HEK293 (cell line): ENCODE data around the gene FASN.

Experiments
- CTCF ChIA-PET: fragments of 350-600 bp; formaldehyde crosslinking; extraction: SDS; loops from one replicate; lab custom pipeline; 2021; ENCODE audit warnings: antibody characterized with exemption; lab: Yijun Ruan, JAX
- POLR2A ChIA-PET: fragments of 300-600 bp; formaldehyde crosslinking; extraction: SDS; loops from one replicate; lab custom pipeline; 2020; ENCODE audit warnings: antibody characterized with exemption, inconsistent platforms; lab: Yijun Ruan, JAX
- H3K27ac ChIP-seq: fragments of 200-500 bp; sonication (Bioruptor generic); 2 replicates; pipeline ENCODE4 v1.5.1; 2014; ENCODE audit warnings: low read depth, low read length, control low read depth, inconsistent platforms; ENCODE audit errors: extremely low read depth
- H3K36me3 ChIP-seq, 2 experiments: fragments of 200-500 bp in 1 of 2; sonication (Bioruptor generic) in 1 of 2; 1 replicate in 1 of 2; 2 replicates in 1 of 2; pipeline ENCODE4 v1.5.1; 2014 to 2017; ENCODE audit warnings: inconsistent platforms in 2 of 2, low read length in 2 of 2; ENCODE audit not compliant: control insufficient read depth in 2 of 2, insufficient read depth in 1 of 2
- H3K4me1 ChIP-seq: fragments of 200-500 bp; sonication (Bioruptor generic); 2 replicates; pipeline ENCODE4 v1.5.1; 2014; ENCODE audit warnings: mild to moderate bottlenecking, low read length, inconsistent platforms; ENCODE audit not compliant: control insufficient read depth, insufficient read depth
- H3K4me3 ChIP-seq: 2 replicates; pipeline ENCODE4 v1.5.1; 2011; ENCODE audit warnings: low read depth, mild to moderate bottlenecking, control low read depth, low read length, moderate library complexity
- H3K9me3 ChIP-seq: fragments of 200-500 bp; sonication (Bioruptor generic); 2 replicates; pipeline ENCODE4 v1.5.1; 2014; ENCODE audit warnings: low read depth, low read length, inconsistent platforms; ENCODE audit not compliant: control insufficient read depth, insufficient read depth
- GLIS2 ChIP-seq: fragments of 450-650 bp; formaldehyde crosslinking; IDR thresholded peaks from 2 replicates; pipeline ENCODE4 v1.5.1; 2016; ENCODE audit warnings: missing biosample characterization, missing genetic modification characterization
- KLF9 ChIP-seq: fragments of 450-650 bp; formaldehyde crosslinking; IDR thresholded peaks from 2 replicates; pipeline ENCODE4 v1.5.1; 2016; ENCODE audit warnings: missing biosample characterization, missing genetic modification characterization, low read depth
- SCRT1 ChIP-seq: fragments of 450-650 bp; formaldehyde crosslinking; IDR thresholded peaks from 2 replicates; pipeline ENCODE4 v1.5.1; 2016; ENCODE audit warnings: missing biosample characterization, missing genetic modification characterization, borderline replicate concordance
- SCRT2 ChIP-seq: fragments of 450-650 bp; formaldehyde crosslinking; IDR thresholded peaks from 2 replicates; pipeline ENCODE4 v1.5.1; 2016; ENCODE audit warnings: missing biosample characterization, missing genetic modification characterization
- ZNF211 ChIP-seq: fragments of 450-650 bp; formaldehyde crosslinking; IDR thresholded peaks from 2 replicates; pipeline ENCODE4 v1.5.1; 2016; ENCODE audit warnings: low read depth, missing biosample characterization, missing genetic modification characterization
- ZNF549 ChIP-seq: fragments of 450-650 bp; IDR thresholded peaks from 2 replicates; pipeline ENCODE4 v1.5.1; 2018; ENCODE audit warnings: missing biosample characterization, missing genetic modification characterization, mild to moderate bottlenecking, inconsistent platforms, moderate library complexity
- ZNF596 ChIP-seq: fragments of 450-650 bp; IDR thresholded peaks from 2 replicates; pipeline ENCODE4 v1.5.0; 2018; ENCODE audit warnings: missing biosample characterization, mild to moderate bottlenecking, missing genetic modification characterization, moderate library complexity
- ZNF670 ChIP-seq: fragments of 450-650 bp; formaldehyde crosslinking; IDR thresholded peaks from 2 replicates; pipeline ENCODE4 v1.5.1; 2016; ENCODE audit warnings: missing biosample characterization, missing genetic modification characterization, low read depth
- ZNF837 ChIP-seq: fragments of 450-650 bp; formaldehyde crosslinking; IDR thresholded peaks from 2 replicates; pipeline ENCODE4 v1.5.1; 2016; ENCODE audit warnings: missing biosample characterization, missing genetic modification characterization
- TF ChIP-seq, protein P1 (sequence below): fragments of 450-650 bp; formaldehyde crosslinking; IDR thresholded peaks from 2 replicates; pipeline ENCODE4 v1.5.1; 2016; ENCODE audit warnings: missing biosample characterization, missing genetic modification characterization
- TF ChIP-seq, protein P2 (sequence below): fragments of 450-650 bp; formaldehyde crosslinking; conservative IDR thresholded peaks from 2 replicates; pipeline ENCODE4 v1.5.1; 2016; ENCODE audit warnings: low read depth, missing biosample characterization, missing genetic modification characterization
- TF ChIP-seq, protein P3 (sequence below): fragments of 450-650 bp; formaldehyde crosslinking; IDR thresholded peaks from 2 replicates; pipeline ENCODE4 v1.5.1; 2016; ENCODE audit warnings: missing biosample characterization, missing genetic modification characterization
- TF ChIP-seq, protein P4 (sequence below): sonication (generic); formaldehyde crosslinking; IDR thresholded peaks from 2 replicates; pipeline ENCODE4 v1.8.1; 2022; ENCODE audit warnings: mild to moderate bottlenecking, moderate library complexity, missing genetic modification reagents

Gene FASN

DNA sequence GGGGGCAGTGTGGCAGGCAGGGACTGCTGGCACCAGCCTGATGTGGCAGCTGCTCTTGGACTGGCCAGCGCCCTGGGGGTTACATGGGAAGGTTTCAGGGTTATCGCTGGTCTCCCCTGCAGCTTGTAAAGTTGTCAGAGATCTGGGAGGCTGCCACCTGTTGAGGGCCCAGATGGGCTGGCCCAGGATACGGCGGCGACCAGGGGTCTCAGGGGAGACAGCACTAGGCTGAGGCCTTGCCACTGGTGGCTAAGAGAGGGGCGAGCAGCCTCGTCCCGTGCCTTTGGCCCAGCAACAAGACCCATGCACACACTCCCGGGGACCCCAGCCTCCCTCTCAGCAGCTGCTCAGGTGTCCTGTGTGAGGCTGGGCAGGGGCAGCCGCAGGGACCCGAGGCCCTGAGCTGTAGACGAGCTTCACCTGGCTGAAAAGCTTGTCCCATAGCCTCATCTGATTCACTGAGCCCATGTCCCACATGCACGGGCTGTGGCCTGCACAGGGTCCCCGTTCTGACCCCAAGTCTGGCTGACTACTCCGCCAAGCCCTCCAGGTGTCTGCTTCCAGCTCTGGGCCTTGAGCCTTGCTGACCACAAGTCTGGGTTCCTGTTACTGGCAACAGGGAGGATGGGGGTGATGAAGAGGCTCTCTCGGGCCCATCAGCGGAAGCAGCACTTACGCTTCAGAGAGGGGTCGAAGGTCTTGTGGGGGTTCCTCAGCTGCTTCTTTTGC, 38.6 kb downstream of the FASN start:
- Histone ChIP-seq H3K4me3 (no peak overlapping the region), H3K4me1 (0 out of 2 replicates have a peak, but pooled peaks cover 5% of the 10 kb centered on the region), H3K27ac (peak overlapping the region; percentile 47), H3K36me3 (peaks cover 3 to 99% of the 10 kb centered on the region in 2 experiments; a peak in 2 of 3 replicates), H3K9me3 (no peaks in the 10 kb centered on the region)
- TF ChIP-seq SCRT1 (peak; percentile 88), ZNF670 (tag by site-specific recombination) (no peak), ZNF549 (tag by site-specific recombination) (no peak), ZNF211 (no peak), SCRT2 (peak; percentile 96), KLF9 (tag by site-specific recombination) (no peak), ZNF837 (tag by site-specific recombination) (no peak)
- TF ChIP-seq, protein P1, sequence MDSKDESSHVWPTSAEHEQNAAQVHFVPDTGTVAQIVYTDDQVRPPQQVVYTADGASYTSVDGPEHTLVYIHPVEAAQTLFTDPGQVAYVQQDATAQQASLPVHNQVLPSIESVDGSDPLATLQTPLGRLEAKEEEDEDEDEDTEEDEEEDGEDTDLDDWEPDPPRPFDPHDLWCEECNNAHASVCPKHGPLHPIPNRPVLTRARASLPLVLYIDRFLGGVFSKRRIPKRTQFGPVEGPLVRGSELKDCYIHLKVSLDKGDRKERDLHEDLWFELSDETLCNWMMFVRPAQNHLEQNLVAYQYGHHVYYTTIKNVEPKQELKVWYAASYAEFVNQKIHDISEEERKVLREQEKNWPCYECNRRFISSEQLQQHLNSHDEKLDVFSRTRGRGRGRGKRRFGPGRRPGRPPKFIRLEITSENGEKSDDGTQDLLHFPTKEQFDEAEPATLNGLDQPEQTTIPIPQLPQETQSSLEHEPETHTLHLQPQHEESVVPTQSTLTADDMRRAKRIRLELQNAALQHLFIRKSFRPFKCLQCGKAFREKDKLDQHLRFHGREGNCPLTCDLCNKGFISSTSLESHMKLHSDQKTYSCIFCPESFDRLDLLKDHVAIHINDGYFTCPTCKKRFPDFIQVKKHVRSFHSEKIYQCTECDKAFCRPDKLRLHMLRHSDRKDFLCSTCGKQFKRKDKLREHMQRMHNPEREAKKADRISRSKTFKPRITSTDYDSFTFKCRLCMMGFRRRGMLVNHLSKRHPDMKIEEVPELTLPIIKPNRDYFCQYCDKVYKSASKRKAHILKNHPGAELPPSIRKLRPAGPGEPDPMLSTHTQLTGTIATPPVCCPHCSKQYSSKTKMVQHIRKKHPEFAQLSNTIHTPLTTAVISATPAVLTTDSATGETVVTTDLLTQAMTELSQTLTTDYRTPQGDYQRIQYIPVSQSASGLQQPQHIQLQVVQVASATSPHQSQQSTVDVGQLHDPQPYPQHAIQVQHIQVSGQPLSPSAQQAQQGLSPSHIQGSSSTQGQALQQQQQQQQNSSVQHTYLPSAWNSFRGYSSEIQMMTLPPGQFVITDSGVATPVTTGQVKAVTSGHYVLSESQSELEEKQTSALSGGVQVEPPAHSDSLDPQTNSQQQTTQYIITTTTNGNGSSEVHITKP: 0 out of 2 replicates have a peak, but pooled peaks have one; percentile 18
- TF ChIP-seq, protein P2, sequence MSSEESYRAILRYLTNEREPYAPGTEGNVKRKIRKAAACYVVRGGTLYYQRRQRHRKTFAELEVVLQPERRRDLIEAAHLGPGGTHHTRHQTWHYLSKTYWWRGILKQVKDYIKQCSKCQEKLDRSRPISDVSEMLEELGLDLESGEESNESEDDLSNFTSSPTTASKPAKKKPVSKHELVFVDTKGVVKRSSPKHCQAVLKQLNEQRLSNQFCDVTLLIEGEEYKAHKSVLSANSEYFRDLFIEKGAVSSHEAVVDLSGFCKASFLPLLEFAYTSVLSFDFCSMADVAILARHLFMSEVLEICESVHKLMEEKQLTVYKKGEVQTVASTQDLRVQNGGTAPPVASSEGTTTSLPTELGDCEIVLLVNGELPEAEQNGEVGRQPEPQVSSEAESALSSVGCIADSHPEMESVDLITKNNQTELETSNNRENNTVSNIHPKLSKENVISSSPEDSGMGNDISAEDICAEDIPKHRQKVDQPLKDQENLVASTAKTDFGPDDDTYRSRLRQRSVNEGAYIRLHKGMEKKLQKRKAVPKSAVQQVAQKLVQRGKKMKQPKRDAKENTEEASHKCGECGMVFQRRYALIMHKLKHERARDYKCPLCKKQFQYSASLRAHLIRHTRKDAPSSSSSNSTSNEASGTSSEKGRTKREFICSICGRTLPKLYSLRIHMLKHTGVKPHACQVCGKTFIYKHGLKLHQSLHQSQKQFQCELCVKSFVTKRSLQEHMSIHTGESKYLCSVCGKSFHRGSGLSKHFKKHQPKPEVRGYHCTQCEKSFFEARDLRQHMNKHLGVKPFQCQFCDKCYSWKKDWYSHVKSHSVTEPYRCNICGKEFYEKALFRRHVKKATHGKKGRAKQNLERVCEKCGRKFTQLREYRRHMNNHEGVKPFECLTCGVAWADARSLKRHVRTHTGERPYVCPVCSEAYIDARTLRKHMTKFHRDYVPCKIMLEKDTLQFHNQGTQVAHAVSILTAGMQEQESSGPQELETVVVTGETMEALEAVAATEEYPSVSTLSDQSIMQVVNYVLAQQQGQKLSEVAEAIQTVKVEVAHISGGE (tag by site-specific recombination): no peak
- TF ChIP-seq, protein P3, sequence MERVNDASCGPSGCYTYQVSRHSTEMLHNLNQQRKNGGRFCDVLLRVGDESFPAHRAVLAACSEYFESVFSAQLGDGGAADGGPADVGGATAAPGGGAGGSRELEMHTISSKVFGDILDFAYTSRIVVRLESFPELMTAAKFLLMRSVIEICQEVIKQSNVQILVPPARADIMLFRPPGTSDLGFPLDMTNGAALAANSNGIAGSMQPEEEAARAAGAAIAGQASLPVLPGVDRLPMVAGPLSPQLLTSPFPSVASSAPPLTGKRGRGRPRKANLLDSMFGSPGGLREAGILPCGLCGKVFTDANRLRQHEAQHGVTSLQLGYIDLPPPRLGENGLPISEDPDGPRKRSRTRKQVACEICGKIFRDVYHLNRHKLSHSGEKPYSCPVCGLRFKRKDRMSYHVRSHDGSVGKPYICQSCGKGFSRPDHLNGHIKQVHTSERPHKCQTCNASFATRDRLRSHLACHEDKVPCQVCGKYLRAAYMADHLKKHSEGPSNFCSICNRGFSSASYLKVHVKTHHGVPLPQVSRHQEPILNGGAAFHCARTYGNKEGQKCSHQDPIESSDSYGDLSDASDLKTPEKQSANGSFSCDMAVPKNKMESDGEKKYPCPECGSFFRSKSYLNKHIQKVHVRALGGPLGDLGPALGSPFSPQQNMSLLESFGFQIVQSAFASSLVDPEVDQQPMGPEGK (tag by site-specific recombination): 0 out of 2 replicates have a peak, but pooled peaks have one; percentile 2
- TF ChIP-seq, protein P4, sequence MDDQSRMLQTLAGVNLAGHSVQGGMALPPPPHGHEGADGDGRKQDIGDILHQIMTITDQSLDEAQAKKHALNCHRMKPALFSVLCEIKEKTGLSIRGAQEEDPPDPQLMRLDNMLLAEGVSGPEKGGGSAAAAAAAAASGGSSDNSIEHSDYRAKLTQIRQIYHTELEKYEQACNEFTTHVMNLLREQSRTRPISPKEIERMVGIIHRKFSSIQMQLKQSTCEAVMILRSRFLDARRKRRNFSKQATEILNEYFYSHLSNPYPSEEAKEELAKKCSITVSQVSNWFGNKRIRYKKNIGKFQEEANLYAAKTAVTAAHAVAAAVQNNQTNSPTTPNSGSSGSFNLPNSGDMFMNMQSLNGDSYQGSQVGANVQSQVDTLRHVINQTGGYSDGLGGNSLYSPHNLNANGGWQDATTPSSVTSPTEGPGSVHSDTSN (CRISPR knock-in tag): 0 out of 2 replicates have a peak, but pooled peaks have one; percentile 38
- ChIA-PET POLR2A (interaction anchor here (0.8 to 14.2 kb wide), 11 partner anchors 9 to 32 kb away, joined by 3 to 96 read pairs (median 4); partner anchors contain the start of genes DCXR and RAC3), CTCF (interaction anchor here (0.6 kb wide), 1 partner anchor 39 kb away, joined by 3 read pairs; no protein-coding TSS in a partner anchor)

DNA sequence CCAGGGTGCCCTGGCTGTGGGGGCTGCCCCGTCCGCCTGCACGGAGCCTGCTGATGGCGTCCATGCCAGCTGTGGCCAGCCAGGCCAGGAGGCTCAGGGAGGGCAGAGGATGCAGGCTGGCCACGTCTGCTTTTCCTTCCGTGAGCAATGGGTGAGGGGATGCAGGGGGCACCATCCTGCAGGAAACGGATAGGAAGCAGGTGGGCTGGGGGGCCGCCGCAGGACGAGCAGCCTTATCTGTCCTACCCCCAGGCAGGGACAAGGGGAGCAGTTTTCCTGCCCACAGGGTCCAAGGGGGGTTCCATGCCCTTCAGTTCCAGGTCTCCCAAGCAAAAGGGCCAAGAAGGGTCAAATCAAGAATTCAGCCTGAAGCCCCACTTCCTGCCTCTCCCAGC, 39.2 kb downstream of the FASN start:
- no peaks in the 10 kb centered on the region for H3K4me1 ChIP-seq
- no peaks in the 10 kb centered on the region for H3K9me3 ChIP-seq
- ChIA-PET POLR2A (interaction anchor here (0.7 to 14.2 kb wide), 7 partner anchors 15 to 45 kb away, joined by 3 to 96 read pairs (median 5); partner anchors contain the start of genes DCXR and RAC3), CTCF (no interaction called here)
- TF ChIP-seq GLIS2 (peak; percentile 20; the same call in 1 of the 2 replicates), ZNF596 (no peak)
- TF ChIP-seq, protein P3 (tag by site-specific recombination): 0 out of 2 replicates have a peak, but pooled peaks have one; percentile 15
- H3K4me3 ChIP-seq: no peak overlapping the region
- peaks cover 3 to 99% of the 10 kb centered on the region in 2 experiments; a peak in 2 of 3 replicates for H3K36me3 ChIP-seq
- H3K27ac ChIP-seq: peak overlapping the region; percentile 47; the same call in 1 of the 2 replicates
